Endothelial cell of umbilical vein (primary cell): ENCODE data around the gene ATP6AP2. TPM values are rescaled to one million over a fixed set of nuclear protein-coding genes. Genes with fewer than 3 reads are reported as not detected.

Experiments
- BruUV-seq: library from RNA; stranded (reverse); fragments of 400-500 nt; replicated peaks from 2 replicates; lab custom pipeline; 2021; lab: Mats Ljungman, UMichigan
- CTCF ChIA-PET: fragments of 300-600, 350-600 bp; sonication (Branson Sonifier 250); formaldehyde crosslinking; loops from one replicate; lab custom pipeline; 2021; ENCODE audit warnings: antibody characterized with exemption, inconsistent platforms; lab: Charles Lee
- POLR2A ChIA-PET: fragments of 300-600, 350-600 bp; sonication (Branson Sonifier 250); formaldehyde crosslinking; loops from one replicate; lab custom pipeline; 2021; ENCODE audit warnings: antibody characterized with exemption, inconsistent platforms; lab: Charles Lee
- DNase-seq: peaks from one replicate; pipeline ENCODE4 v3.0.0-alpha.2; 2011; ENCODE audit warnings: low read depth, low spot score
- FAIRE-seq: peaks from 2 replicates; lab custom pipeline; 2011; peaks lifted over from hg19 to GRCh38; lab: Jason Lieb, UNC
- H2AFZ ChIP-seq: 2 replicates; pipeline ENCODE4 v1.6.0; 2012; ENCODE audit warnings: low read depth, low read length, control low read depth, inconsistent platforms
- H3K27ac ChIP-seq: 2 replicates; pipeline ENCODE4 v1.5.1; 2011; ENCODE audit warnings: low read depth, mild to moderate bottlenecking, control low read depth, low read length, moderate library complexity; ENCODE audit not compliant: insufficient read depth
- H3K27me3 ChIP-seq, 2 experiments: 2 replicates each; pipeline versions ENCODE4 v1.6.0 to v1.6.1; 2011; ENCODE audit warnings: low read length in 2 of 2, mixed read lengths in 1 of 2; ENCODE audit not compliant: control insufficient read depth in 2 of 2, insufficient read depth in 2 of 2
- H3K36me3 ChIP-seq, 2 experiments: 2 replicates in 1 of 2; 3 replicates in 1 of 2; pipeline ENCODE4 v1.5.1; 2011; ENCODE audit warnings: low read length in 2 of 2, mild to moderate bottlenecking in 1 of 2, moderate library complexity in 1 of 2; ENCODE audit not compliant: control insufficient read depth in 2 of 2, insufficient read depth in 2 of 2; ENCODE audit errors: extremely low read depth in 1 of 2
- H3K4me1 ChIP-seq: 3 replicates; pipeline ENCODE4 v1.5.1; 2011; ENCODE audit warnings: mild to moderate bottlenecking, low read length; ENCODE audit not compliant: control insufficient read depth, insufficient read depth; ENCODE audit errors: extremely low read depth
- H3K4me2 ChIP-seq: 2 replicates; pipeline ENCODE4 v1.6.1; 2011; ENCODE audit warnings: low read length, control low read depth, mixed read lengths; ENCODE audit not compliant: insufficient read depth
- H3K4me3 ChIP-seq, 3 experiments: fragments of 200-600 bp in 1 of 3; sonication (generic), shearing (Covaris generic) in 1 of 3; replicated peaks in 1 of 3; 2 replicates each; pipeline ENCODE4 v1.5.1; 2011 to 2016; ENCODE audit warnings: control low read depth in 3 of 3, low read length in 3 of 3, mild to moderate bottlenecking in 2 of 3, inconsistent platforms in 1 of 3, low read depth in 1 of 3, moderate library complexity in 1 of 3; ENCODE audit not compliant: insufficient read depth in 1 of 3
- H3K79me2 ChIP-seq: 2 replicates; pipeline ENCODE4 v1.6.0; 2012; ENCODE audit warnings: low read length, inconsistent platforms; ENCODE audit not compliant: control insufficient read depth, insufficient read depth
- H3K9ac ChIP-seq: replicated peaks from 2 replicates; pipeline ENCODE3; 2011; ENCODE audit warnings: low read length, control low read depth; ENCODE audit not compliant: insufficient read depth; ENCODE audit errors: extremely low read depth
- H3K9me1 ChIP-seq: replicated peaks from 3 replicates; pipeline ENCODE4 v1.6.0; 2011; ENCODE audit warnings: mild to moderate bottlenecking, low read length; ENCODE audit not compliant: control insufficient read depth, insufficient read depth; ENCODE audit errors: extremely low read depth
- H3K9me3 ChIP-seq: replicated peaks from 2 replicates; pipeline ENCODE4 v1.5.1; 2012; ENCODE audit warnings: low read length, inconsistent platforms; ENCODE audit not compliant: control insufficient read depth, insufficient read depth
- H4K20me1 ChIP-seq: replicated peaks from 2 replicates; pipeline ENCODE3; 2011; ENCODE audit warnings: mild to moderate bottlenecking, low read length; ENCODE audit not compliant: control insufficient read depth, insufficient read depth; ENCODE audit errors: extremely low read depth
- EZH2 ChIP-seq: IDR thresholded peaks from 2 replicates; pipeline ENCODE4 v1.6.1; 2012; ENCODE audit warnings: borderline replicate concordance, low read depth, mild to moderate bottlenecking, moderate library complexity, low read length, inconsistent platforms; ENCODE audit not compliant: severe bottlenecking
- FOS ChIP-seq: IDR thresholded peaks from 2 replicates; pipeline ENCODE4 v1.6.1; 2011; ENCODE audit warnings: mild to moderate bottlenecking, low read length, moderate library complexity, borderline replicate concordance; ENCODE audit not compliant: insufficient read depth
- GATA2 ChIP-seq: IDR thresholded peaks from 2 replicates; pipeline ENCODE4 v1.7.0; 2011; ENCODE audit warnings: low read depth, mild to moderate bottlenecking, moderate library complexity, mixed read lengths, low read length; ENCODE audit not compliant: insufficient read length, insufficient read depth
- JUN ChIP-seq: IDR thresholded peaks from 2 replicates; pipeline ENCODE4 v1.6.1; 2011; ENCODE audit warnings: borderline replicate concordance, low read depth; ENCODE audit not compliant: insufficient read length, insufficient read depth
- MAX ChIP-seq: IDR thresholded peaks from 2 replicates; pipeline ENCODE4 v1.6.1; 2011; ENCODE audit not compliant: insufficient read depth, insufficient read length
- MYC ChIP-seq: IDR thresholded peaks from one replicate; pipeline ENCODE4 v1.6.1; 2011; ENCODE audit warnings: mild to moderate bottlenecking, low read depth, low read length
- POLR2A ChIP-seq: IDR thresholded peaks from 2 replicates; pipeline ENCODE4 v1.6.1; 2012; ENCODE audit warnings: low read depth, mild to moderate bottlenecking, control low read depth, low read length
- POLR2AphosphoS5 ChIP-seq: IDR thresholded peaks from 2 replicates; pipeline ENCODE4 v1.6.1; 2012; ENCODE audit warnings: low read depth, mild to moderate bottlenecking, control low read depth, low read length, moderate library complexity; ENCODE audit not compliant: insufficient read depth
- dilution Hi-C: fragments of 300-500 bp; cut with MboI; formaldehyde crosslinking; loops from one replicate; pipeline ENCODE4 v1.15.0; 2019; ENCODE audit warnings: low sequenced_read_pairs; ENCODE audit not compliant: extremely low pct_ligation_motif_present
- intact Hi-C: fragments of 100-400 bp; cut with micrococcal nuclease; formaldehyde crosslinking; loops from one replicate; pipeline ENCODE4 v1.10.0; 2022
- polyA plus RNA-seq, 4 experiments: library from polyadenylated mRNA; depleted of rRNA in 3 of 4; stranded (reverse) in 3 of 4; unstranded in 1 of 4; fragments of >200 nt; gene quantifications; 2 replicates each; pipeline versions ENCODE4 v1.2.1 to v1.2.3, GENCODE V29; 2011 to 2012; ENCODE audit warnings: missing spikeins in 1 of 4
- total RNA-seq: library from RNA; stranded (reverse); gene quantifications from 2 replicates; pipeline ENCODE4 v1.2.3, GENCODE V29; 2021
- TF ChIP-seq, protein P1 (sequence below), 2 donors: IDR thresholded peaks; 1 replicate in 1 of 2; 2 replicates in 1 of 2; pipeline ENCODE4 v1.5.1; 2011; ENCODE audit warnings: low read length in 2 of 2, mild to moderate bottlenecking in 2 of 2, moderate library complexity in 2 of 2, control low read depth in 1 of 2, inconsistent platforms in 1 of 2, low read depth in 1 of 2; ENCODE audit not compliant: insufficient read depth in 1 of 2; ENCODE audit errors: extremely low read depth in 1 of 2

ATP6AP2 gene
- total and polyA plus RNA-seq, 2 donors (not counting 3 experiments of a cell fraction or from before 2014, with no cell fraction given): 84.6 to 95.9 TPM

GRCh38 chrX:40644176-40644575 is 63.4 kb downstream of the ATP6AP2 start:
- H3K9ac ChIP-seq: peak overlapping the region; percentile 68
- BruUV-seq: no TSS peak
- H3K27me3 ChIP-seq: no peaks in the 10 kb centered on the region
- peaks cover 0 to 3% of the 10 kb centered on the region in 2 experiments for H3K36me3 ChIP-seq
- no peaks in the 10 kb centered on the region for H3K9me3 ChIP-seq
- TF ChIP-seq MYC: no peak
- no peak for TF ChIP-seq MAX
- TF ChIP-seq, protein P1, sequence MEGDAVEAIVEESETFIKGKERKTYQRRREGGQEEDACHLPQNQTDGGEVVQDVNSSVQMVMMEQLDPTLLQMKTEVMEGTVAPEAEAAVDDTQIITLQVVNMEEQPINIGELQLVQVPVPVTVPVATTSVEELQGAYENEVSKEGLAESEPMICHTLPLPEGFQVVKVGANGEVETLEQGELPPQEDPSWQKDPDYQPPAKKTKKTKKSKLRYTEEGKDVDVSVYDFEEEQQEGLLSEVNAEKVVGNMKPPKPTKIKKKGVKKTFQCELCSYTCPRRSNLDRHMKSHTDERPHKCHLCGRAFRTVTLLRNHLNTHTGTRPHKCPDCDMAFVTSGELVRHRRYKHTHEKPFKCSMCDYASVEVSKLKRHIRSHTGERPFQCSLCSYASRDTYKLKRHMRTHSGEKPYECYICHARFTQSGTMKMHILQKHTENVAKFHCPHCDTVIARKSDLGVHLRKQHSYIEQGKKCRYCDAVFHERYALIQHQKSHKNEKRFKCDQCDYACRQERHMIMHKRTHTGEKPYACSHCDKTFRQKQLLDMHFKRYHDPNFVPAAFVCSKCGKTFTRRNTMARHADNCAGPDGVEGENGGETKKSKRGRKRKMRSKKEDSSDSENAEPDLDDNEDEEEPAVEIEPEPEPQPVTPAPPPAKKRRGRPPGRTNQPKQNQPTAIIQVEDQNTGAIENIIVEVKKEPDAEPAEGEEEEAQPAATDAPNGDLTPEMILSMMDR (IDR thresholded peaks at IDR 0.05; ENCODE audit: extremely low read depth in 1 of 2, insufficient read depth in 1 of 2, low read depth in 1 of 2, low read length in 2 of 2): no peak
- no peak for TF ChIP-seq EZH2
- TF ChIP-seq POLR2AphosphoS5: no peak
- TF ChIP-seq POLR2A: no peak
- no peak for TF ChIP-seq JUN
- no peak for TF ChIP-seq FOS
- TF ChIP-seq GATA2: no peak
- DNase-seq (peak; percentile 43), FAIRE-seq (no peak)
- H3K4me1 ChIP-seq: peaks cover 21% of the 10 kb centered on the region
- POLR2A ChIA-PET: no interaction called here
- peak overlapping the region in 1 of 3 experiments; percentile 74 for H3K4me3 ChIP-seq
- dilution Hi-C loops: no loop called here
- H4K20me1 ChIP-seq: no peaks in the 10 kb centered on the region
- CTCF ChIA-PET: interaction anchor here (0.5 to 3.2 kb wide), 3 partner anchors 100 to 386 kb away, joined by 3 to 22 read pairs (median 4); no protein-coding TSS in a partner anchor
- H3K4me2 ChIP-seq: peak overlapping the region; percentile 95
- no peak overlapping the region for H2AFZ ChIP-seq
- intact Hi-C loops: loop anchor here (2.0 kb wide), 1 partner anchor 63 kb away; the partner anchor contains the start of gene ATP6AP2
- H3K9me1 ChIP-seq: no peaks in the 10 kb centered on the region
- peaks cover 57% of the 10 kb centered on the region for H3K79me2 ChIP-seq
- H3K27ac ChIP-seq: peak overlapping the region; percentile 80
